A549 (cell line): Measurements from ENCODE around the gene POLR2L.

Experiments used
- CEBPB ChIP-seq, 2 experiments: fragments of >200 bp in 1 of 2; sonication (Bioruptor Twin) in 1 of 2; formaldehyde crosslinking in 1 of 2; IDR thresholded peaks; 2 replicates each; pipeline ENCODE4 v1.6.1; 2012 to 2016
- CTCF ChIP-seq: fragments of >200 bp; sonication (Bioruptor Twin); formaldehyde crosslinking; IDR thresholded peaks from 3 replicates; pipeline ENCODE4 v1.5.1; 2016
- MAX ChIP-seq: IDR thresholded peaks from 2 replicates; pipeline ENCODE4 v1.6.1; 2012
- NFE2L2 ChIP-seq: fragments of 150-350 bp; conservative IDR thresholded peaks from 2 replicates; pipeline ENCODE4 v1.6.1; 2014; ENCODE audit warnings: low read length
- RCOR1 ChIP-seq: fragments of 150-350 bp; IDR thresholded peaks from 2 replicates; pipeline ENCODE4 v1.6.1; 2014; ENCODE audit warnings: antibody characterized with exemption, low read length, low read depth
- USF2 ChIP-seq: fragments of 450-650 bp; IDR thresholded peaks from 2 replicates; pipeline ENCODE4 v1.6.1; 2014; ENCODE audit warnings: antibody characterized with exemption

DNA sequence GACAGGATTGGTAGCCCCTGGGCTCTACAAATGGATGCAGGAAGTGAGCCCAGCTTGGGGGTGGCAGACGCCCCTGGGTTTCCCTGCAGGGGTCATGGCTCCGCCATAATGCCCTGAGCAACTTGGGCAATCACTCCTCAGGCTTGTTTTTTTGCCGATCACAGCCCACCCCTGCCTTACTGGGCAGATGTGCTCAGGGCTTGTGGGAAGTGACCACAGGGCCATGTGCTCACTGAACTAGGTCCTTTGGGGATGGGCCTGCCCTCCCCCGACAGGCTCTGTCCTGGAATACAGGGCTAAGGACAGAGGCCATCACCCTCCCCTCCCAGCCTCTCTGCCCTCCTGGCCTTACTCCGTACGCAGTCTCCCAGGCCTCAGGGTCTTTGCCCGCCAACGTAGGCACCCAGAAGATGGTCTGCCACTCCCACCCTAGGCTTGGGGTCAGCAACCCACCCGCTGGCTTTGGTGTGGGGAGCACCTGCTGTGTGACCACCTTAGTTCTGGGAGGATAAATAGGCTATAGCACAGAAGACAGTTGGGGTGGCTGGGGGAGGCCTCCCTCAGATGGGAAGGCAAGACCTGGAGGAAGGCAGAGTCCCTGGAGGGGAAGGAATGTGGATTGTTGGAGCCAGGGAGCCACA is 28.8 kb downstream of the POLR2L start:
- no peak for TF ChIP-seq CTCF
- TF ChIP-seq USF2: no peak
- no peak for TF ChIP-seq CEBPB (IDR thresholded peaks at IDR 0.05)
- no peak for TF ChIP-seq RCOR1
- no peak for TF ChIP-seq MAX
- no peak for TF ChIP-seq NFE2L2
